ENCODE results near the gene PTPN23. TPM values are rescaled to one million over a fixed set of nuclear protein-coding genes. Genes with fewer than 3 reads are reported as not detected.

Gene PTPN23
- total and polyA plus RNA-seq, 10 of the 15 experiments (the other 5 are each of a cell fraction or from before 2014, with no cell fraction given): 0.44 to 28.6 (median 4.4) TPM

DNA sequence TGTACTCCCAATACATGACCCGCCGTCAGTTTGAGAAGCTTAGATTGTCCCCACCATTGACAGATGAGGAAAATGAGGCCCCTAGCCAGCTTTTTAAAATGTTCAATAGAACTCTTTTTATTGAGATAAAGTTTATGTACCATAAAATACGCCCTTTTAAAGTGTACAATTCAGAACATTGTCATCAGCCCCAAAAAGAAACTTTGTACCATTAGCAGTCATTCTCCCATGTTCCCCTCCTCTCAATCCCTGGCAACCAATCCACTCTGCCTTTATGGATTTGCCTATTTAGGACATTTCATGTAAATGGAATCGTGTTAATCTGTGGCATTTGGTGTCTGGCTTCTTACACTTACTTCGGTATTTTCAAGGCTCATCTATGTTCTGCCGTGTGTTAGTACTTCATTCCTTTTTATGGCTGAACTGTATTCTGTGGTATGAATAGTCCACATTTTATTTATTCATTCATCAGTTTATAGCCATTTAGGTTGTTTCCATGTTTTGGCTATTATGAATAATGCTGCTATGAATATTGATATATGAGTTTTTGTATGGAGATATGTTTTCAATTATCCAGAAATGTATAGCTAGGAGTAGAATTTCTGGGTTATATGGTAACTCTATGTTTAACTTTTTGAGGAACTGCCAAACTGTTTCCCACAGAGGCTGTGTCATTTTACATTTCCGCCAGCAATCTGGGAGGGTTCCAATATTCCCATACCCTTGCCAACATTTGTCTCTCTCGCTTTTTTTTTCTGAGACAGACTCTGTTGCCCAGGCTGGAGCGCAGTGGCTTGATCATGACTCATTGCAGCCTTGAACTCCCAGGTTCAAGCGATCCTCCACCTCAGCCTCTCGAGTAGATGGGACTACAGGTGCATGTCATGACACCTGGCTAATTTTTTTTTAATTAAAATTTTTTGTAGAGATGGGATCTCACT is 15.3 kb upstream of the PTPN23 start:
- ChIA-PET RAD21 (ENCODE audit: unreplicated experiment) (no interaction called here), SMC1A (ENCODE audit: uncharacterized antibody, unreplicated experiment) (interaction anchor here (0.7 to 1.4 kb wide), 2 partner anchors 14 to 19 kb away, joined by 3 to 5 read pairs; no protein-coding TSS in a partner anchor), CTCF (no interaction called here), POLR2A (interaction anchor here (0.5 kb wide), 1 partner anchor 1604 kb away, joined by 3 read pairs; no protein-coding TSS in a partner anchor)
- Histone ChIP-seq H3K4me2 (ENCODE audit: control insufficient read depth, insufficient read depth) (no peak overlapping the region), H3K27me3 (replicated peaks in 1 of 2; ENCODE audit: control insufficient read depth in 2 of 2, insufficient read depth in 2 of 2, low read length in 1 of 2) (no peaks in the 10 kb centered on the region), H3K36me3 (ENCODE audit: control insufficient read depth in 2 of 2, insufficient read depth in 2 of 2, low read length in 1 of 2) (no peaks in the 10 kb centered on the region), H3K79me2 (ENCODE audit: control insufficient read depth, insufficient read depth, low read length) (no peaks in the 10 kb centered on the region), H3K4me3 (no peak overlapping the region), H2AFZ (ENCODE audit: control insufficient read depth, low read depth, low read length) (no peak overlapping the region), H4K20me1 (ENCODE audit: control insufficient read depth, insufficient read depth) (no peaks in the 10 kb centered on the region), H3K9me3 (replicated peaks; ENCODE audit: control insufficient read depth, insufficient read depth, low read length) (no peaks in the 10 kb centered on the region; the same call in 1 of the 3 replicates), H3K27ac (ENCODE audit: control insufficient read depth, insufficient read depth) (no peak overlapping the region), H3K4me1 (ENCODE audit: control insufficient read depth, insufficient read depth, low read length) (no peaks in the 10 kb centered on the region), H3K9ac (ENCODE audit: control insufficient read depth, insufficient read depth, low read length) (no peak overlapping the region)
- intact Hi-C loops (cut with micrococcal nuclease; ENCODE audit: unreplicated experiment) (no loop called here), in situ Hi-C loops (cut with MboI) (no loop called here)
- DNase-seq (ENCODE audit: low read depth, low spot score) (no peak), FAIRE-seq (no peak), ATAC-seq (no peak)
- WGBS (ENCODE audit: insufficient coverage, insufficient replicate concordance, low lambda C conversion rate, missing lambda C conversion rate): 63% methylated on average over 11 of the region's 11 CpGs
- TF ChIP-seq DPF2 (IDR thresholded peaks at IDR 0.05) (no peak), MEF2A (IDR thresholded peaks at IDR 0.05; ENCODE audit: insufficient read depth, low read depth, low read length) (no peak), EZH2 (IDR thresholded peaks at IDR 0.05; ENCODE audit: borderline replicate concordance, control insufficient read depth, low read depth, low read length) (no peak), STAT1 (conservative IDR thresholded peaks at IDR 0.05) (no peak)
- BruUV-seq (replicated peaks): no TSS peak

DNA sequence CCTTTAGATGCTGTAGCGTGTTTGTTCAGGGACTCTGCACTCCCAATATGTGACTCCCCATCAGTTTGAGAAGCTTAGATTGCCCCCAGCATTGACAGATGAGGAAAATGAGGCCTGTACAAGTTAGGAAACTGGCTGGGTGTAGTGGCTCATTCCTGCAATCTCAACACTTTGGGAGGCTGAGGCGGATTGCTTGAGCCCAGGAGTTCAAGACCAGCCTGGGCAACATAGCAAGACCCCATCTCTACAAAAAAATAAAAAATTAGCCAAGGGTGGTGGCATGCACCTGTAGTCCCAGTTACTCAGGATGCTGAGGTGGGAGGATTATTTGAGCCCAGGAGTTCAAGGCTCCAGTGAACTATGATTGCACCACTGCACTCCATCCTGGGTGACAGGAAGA is 14.0 kb upstream of the PTPN23 start:
- in situ Hi-C loops (cut with MboI): no loop called here
- Histone ChIP-seq H3K4me3 (no peak overlapping the region), H3K36me3 (ENCODE audit: control insufficient read depth in 2 of 2, insufficient read depth in 2 of 2, low read length in 1 of 2) (no peaks in the 10 kb centered on the region), H3K4me2 (ENCODE audit: control insufficient read depth, insufficient read depth) (no peak overlapping the region), H3K4me1 (ENCODE audit: control insufficient read depth, insufficient read depth, low read length) (no peaks in the 10 kb centered on the region), H3K27ac (ENCODE audit: control insufficient read depth, insufficient read depth) (no peak overlapping the region), H3K27me3 (replicated peaks in 1 of 2; ENCODE audit: control insufficient read depth in 2 of 2, insufficient read depth in 2 of 2, low read length in 1 of 2) (no peaks in the 10 kb centered on the region), H3K79me2 (ENCODE audit: control insufficient read depth, insufficient read depth, low read length) (no peaks in the 10 kb centered on the region), H2AFZ (ENCODE audit: control insufficient read depth, low read depth, low read length) (no peak overlapping the region), H3K9ac (ENCODE audit: control insufficient read depth, insufficient read depth, low read length) (no peak overlapping the region), H3K9me3 (replicated peaks; ENCODE audit: control insufficient read depth, insufficient read depth, low read length) (no peaks in the 10 kb centered on the region; the same call in 2 of the 3 replicates), H4K20me1 (ENCODE audit: control insufficient read depth, insufficient read depth) (no peaks in the 10 kb centered on the region)
- ChIA-PET POLR2A (no interaction called here), RAD21 (ENCODE audit: unreplicated experiment) (no interaction called here), CTCF (no interaction called here), SMC1A (ENCODE audit: uncharacterized antibody, unreplicated experiment) (no interaction called here)
- FAIRE-seq (no peak), ATAC-seq (no peak), DNase-seq (ENCODE audit: low read depth, low spot score) (no peak)
- whole genome bisulfite sequencing (ENCODE audit: insufficient coverage, insufficient replicate concordance, low lambda C conversion rate, missing lambda C conversion rate): 75% methylated on average over 2 of the region's 2 CpGs
- BruUV-seq (replicated peaks): no TSS peak
- intact Hi-C loops (cut with micrococcal nuclease; ENCODE audit: unreplicated experiment): no loop called here
- no peak for TF ChIP-seq NFYB (IDR thresholded peaks at IDR 0.05; ENCODE audit: insufficient read depth, low read depth, low read length)
- no peak for TF ChIP-seq MEF2A (IDR thresholded peaks at IDR 0.05; ENCODE audit: insufficient read depth, low read depth, low read length)
- TF ChIP-seq PML (IDR thresholded peaks at IDR 0.05; ENCODE audit: low read length): no peak
- no peak for TF ChIP-seq BHLHE40 (IDR thresholded peaks at IDR 0.05; ENCODE audit: borderline replicate concordance in 1 of 2, low read depth in 2 of 2, low read length in 1 of 2)
- no peak for TF ChIP-seq EGR1 (IDR thresholded peaks at IDR 0.05; ENCODE audit: borderline replicate concordance in 1 of 2, low read depth in 2 of 2, low read length in 2 of 2)
- TF ChIP-seq REST (IDR thresholded peaks at IDR 0.05; ENCODE audit: low read depth, low read length): no peak
- no peak for TF ChIP-seq RBBP5 (conservative IDR thresholded peaks at IDR 0.05)
- TF ChIP-seq DPF2 (IDR thresholded peaks at IDR 0.05): no peak
- TF ChIP-seq KDM1A (IDR thresholded peaks at IDR 0.05; ENCODE audit: borderline replicate concordance): no peak
- no peak for TF ChIP-seq POLR2A (IDR thresholded peaks at IDR 0.05; ENCODE audit: low read depth, low read length)
